ENCODE results near the gene POLK.

- no peak for TF ChIP-seq POLR2AphosphoS5 (IDR thresholded peaks at IDR 0.05; ENCODE audit: low read depth, low read length)
- TF ChIP-seq POLR2A (IDR thresholded peaks at IDR 0.05; ENCODE audit: low read depth, low read length), result no peak
- no peak for TF ChIP-seq TAF1 (IDR thresholded peaks at IDR 0.05; ENCODE audit: borderline replicate concordance, low read depth, low read length)
Observed at GRCh38 chr5:75514323-75514722, 2.6 kb downstream of the POLK start.

Measured in GM12892 (cell line).